Posterior cingulate gyrus (tissue), 11 donors: ENCODE data around the gene PAIP1.
"Not testable (repeated sequence)": the region's sequence is repeated elsewhere in the genome, so short reads cannot be mapped to it uniquely, and the experiment has no call there.

Experiments
- DNase-seq, 10 donors: peaks; one replicate each; pipeline versions ENCODE4 v3.0.0 to v3.0.0-alpha.2; 2020 to 2021; ENCODE audit warnings: mixed read lengths in 3 of 10
- intact Hi-C: fragments of 100-400 bp; cut with DNase I; formaldehyde crosslinking; loops from one replicate; pipeline ENCODE4 v1.15.1; 2023

PAIP1 gene

DNA sequence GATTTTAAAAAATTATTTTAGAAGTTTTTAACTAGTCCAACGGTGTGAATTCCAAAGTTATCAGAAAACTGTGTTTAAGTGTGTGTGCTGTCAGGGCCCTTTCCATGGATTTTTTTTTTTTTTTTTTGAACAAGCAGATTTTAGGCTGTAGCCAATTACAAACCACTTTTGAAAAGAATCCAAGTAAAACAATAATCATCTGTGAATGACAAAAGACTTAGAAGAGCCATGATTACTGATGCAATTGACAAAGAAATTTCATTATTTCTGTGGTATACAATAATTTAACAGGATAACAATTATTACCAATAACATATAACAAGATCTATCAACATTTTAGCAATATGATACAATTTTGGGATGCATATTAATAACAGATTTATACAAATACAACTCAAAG is 16.2 kb upstream of the PAIP1 start:
- no peak for DNase-seq
- intact Hi-C loops = no loop called here

DNA sequence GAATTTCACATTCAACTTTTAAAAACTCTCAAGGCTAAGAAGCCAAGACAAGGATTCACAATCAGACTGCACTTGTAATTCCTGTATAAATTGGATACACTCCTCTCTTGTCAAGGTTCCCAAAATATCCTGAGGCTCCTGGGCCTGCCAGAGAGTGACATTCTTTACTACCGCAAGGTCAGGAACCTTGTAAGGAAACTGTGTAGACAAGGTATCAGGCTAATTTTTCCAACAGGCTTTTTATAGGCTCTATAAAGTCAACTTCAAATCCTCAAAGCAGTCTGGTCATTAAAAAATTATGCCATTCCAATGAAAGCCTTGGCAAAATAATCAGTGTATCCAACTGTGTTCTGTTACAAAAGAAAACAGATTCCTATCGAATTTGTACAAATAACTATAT is 15.5 kb upstream of the PAIP1 start:
- intact Hi-C loops = no loop called here
- no peak for DNase-seq

DNA sequence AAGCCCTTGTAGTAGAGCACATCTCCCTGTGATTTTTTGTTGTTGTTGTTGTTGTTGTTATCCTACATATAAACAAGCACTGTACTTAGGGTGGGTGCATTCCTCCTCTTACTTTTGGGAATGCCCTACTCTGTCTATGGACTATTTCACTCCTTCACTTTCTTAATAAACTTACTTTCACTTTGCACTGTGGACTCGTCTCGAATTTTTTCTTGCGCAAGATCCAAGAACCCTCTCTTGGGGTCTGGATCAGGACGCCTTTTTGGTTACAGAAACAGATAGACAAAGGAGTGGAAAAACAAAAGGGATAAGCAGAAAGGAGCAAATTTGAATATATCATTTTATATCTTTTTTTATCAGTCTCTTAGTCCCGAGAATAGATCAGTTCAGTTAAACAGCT is 14.4 kb upstream of the PAIP1 start:
- DNase-seq = no peak
- intact Hi-C loops = no loop called here

DNA sequence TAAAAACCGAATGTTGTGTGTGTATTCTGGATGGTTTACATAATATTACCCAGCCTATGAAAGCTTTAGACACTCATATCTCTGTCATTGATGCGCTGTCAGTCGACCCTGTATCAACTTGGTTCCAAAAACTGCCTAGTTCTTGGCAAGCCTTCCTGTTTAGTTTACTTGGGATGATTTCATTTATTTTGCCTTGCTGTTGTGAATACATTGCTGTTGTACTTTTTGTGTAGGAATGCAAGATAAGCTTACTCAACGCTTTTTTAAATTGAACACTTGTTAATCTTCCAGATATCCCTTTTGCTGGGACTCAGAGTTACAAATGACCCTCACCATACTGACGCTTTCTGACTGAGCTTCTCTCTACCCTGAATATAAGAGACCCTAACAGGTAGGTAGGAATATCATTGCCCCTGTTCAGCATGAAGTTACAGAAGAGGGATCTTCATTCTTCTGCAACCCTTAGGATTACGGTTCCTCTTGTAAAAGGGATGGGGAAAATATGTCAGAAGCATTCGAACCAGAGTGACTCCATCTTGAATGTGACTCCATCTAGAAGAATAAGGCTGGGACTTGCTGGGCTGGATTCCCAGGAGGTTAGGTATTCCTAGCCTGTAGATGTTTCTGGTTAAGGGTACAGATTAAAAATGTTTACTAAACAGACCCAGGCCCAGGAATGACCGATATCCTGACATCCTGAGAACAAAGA is 13.7 kb upstream of the PAIP1 start:
- DNase-seq = no peak
- intact Hi-C loops = no loop called here

DNA sequence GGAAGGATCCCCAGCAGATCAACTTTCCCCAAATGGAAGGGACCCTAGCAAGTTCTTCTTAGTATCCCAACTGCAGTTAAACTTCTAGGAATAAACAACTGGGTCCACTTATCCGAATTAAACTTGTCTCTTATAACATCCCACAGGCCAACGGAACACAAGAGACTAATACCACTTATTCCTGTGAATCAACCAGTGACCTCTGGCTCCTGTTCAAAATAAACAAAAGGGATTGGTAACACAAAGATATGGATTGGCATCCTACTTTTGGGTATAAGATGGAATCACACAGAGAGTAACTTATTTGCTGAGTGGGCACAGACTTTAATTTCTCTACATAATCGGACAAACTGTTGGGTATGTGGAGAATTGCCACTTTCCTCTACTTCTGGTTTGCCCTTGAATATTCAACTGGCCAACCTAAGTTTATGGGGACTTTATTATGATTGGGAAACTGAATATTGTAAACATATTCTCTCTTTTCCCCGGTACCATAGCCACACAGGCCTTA is 12.4 kb upstream of the PAIP1 start:
- intact Hi-C loops = no loop called here
- DNase-seq = no peak

DNA sequence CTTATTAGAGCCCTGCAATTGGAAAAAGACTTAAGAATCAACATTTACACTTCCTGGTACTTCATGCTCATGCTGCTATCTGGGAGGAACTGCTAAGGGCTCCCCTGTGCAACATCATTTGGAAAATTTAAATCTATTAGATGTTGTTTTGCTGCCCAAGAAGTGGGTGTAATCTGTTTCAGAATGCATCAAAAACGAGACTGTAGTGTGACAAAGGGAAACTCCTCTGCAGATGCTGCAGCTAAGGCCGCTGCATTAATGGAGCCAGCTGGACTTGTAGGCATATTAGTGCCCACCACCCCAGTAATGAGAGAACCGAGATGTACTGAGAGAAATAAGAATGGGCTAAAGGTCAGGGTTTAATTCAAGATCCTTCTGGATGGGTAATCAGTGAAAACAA is 11.1 kb upstream of the PAIP1 start:
- no peak for DNase-seq

DNA sequence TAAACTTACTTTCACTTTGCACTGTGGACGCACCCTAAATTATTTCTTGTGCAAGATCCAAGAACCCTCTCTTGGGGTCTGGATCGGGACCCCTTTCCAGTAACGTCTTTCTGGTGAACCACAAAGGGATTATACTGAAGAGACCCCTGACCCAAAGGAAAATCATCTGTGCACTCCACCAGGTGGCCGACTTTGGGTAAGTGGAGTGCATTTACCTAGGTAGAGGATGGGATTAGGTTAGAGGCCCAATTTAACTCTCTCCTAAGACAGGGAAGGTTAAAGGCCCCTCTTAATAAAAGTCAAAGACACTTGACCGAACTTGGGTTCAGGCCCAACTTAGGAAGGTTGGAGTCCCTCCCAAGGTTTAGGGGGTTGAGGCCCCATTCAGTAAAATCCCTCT is 8.2 kb upstream of the PAIP1 start:
- DNase-seq = no peak
- intact Hi-C loops = no loop called here

More for the DNA sequence above, 11.1 kb upstream of the PAIP1 start:
- intact Hi-C loops = no loop called here

DNA sequence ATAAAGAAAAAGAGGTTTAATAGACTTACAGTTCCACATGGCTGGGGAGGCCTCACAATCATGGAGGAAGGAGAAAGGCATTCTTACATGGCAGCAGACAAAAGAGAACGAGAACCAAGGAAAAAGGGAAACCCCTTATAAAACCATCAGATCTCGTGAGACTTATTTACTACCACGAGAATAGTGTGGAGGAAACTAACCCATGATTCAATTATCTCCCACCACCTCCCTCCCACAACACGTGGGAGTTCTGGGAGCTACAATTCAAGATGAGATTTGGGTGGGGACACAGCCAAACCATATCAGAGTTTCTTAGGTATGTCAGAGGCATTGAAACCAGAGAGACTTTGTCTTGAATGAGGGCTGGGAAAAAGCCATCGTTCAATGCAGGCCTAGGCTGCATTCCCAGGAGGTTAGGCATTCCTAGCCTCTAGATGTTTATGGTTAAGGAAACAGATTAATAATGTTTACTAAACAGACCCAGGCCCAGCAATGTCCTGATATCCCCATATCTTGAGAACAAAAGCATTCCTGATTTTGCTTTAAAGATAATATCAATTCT is 7.5 kb upstream of the PAIP1 start:
- no peak for DNase-seq
- intact Hi-C loops = no loop called here

DNA sequence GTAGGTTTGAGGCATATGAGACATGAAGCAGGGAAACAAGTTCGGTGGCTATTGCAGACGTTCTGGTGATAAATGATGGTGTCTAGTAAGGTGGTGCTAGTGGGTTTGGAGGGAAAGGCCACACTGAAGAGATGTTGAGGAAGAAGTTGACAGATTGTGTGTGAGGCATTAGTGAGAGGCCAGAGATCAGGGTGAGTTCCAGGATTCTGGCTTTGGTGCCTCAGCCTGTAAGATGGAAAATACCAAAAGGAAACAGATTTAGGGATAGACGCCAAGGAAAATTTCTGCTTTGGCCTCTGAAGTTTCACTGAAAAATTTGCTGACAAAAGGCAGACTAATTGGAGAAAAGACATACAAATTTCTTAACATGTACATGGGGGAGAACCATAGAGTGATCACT is 6.4 kb upstream of the PAIP1 start:
- no peak for DNase-seq
- intact Hi-C loops = no loop called here

DNA sequence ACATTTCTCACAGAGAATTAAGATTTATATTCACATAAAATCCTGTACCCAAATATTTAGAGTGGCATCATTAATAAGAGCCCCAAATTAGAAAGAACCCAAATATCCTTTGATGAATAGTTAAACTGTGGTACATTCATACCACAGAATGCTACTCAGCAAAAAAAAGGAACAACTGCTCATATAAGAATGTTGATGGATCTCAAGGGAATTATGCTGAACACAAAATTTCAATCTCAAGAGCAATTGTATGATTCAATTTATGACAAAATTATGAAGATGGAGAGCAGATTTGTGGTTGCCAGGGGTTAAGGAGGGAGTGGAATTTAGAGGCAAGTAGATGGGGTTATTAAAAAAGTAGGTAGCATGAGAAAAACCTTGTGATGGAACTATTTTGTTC is 4.5 kb upstream of the PAIP1 start:
- intact Hi-C loops = no loop called here
- DNase-seq = no peak

DNA sequence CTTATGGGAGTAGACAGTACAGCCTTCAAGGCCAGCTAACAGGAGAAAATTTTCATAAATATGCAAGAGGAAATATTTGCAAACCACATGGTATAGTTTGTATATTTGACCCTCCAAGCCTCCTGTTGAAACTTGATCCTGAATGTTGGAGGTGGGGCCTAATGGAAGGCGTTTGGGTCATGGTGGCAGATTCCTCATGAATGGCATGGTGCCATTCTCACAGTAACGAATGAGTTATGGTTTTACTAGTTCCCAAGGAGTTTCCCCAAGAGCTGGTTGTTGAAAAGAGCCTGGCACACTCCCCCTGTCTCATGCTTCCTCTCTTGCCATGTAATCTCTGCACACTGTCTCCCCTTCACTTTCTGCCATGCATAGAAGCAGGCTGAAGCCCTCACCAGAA is 3.3 kb upstream of the PAIP1 start:
- intact Hi-C loops = no loop called here
- DNase-seq = no peak

DNA sequence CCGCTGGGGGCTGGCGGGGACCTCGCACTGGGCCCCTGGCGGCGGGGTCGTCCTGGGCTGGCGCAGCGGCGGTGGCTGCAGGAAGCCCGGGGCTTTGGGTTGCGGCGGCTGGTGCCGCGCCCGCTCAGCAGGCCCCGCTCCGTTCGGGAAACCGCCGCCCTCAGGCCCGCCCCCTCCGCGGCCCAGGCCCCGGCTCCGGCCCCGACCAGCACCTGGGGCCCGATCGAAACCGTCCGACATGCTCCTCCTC is 345 bp downstream of the PAIP1 start:
- intact Hi-C loops = loop anchor here (2.0 to 10.0 kb wide), 3 partner anchors 46 to 242 kb away; partner anchors contain the start of genes HMGCS1, NNT and TMEM267
- not testable (repeated sequence) for DNase-seq

DNA sequence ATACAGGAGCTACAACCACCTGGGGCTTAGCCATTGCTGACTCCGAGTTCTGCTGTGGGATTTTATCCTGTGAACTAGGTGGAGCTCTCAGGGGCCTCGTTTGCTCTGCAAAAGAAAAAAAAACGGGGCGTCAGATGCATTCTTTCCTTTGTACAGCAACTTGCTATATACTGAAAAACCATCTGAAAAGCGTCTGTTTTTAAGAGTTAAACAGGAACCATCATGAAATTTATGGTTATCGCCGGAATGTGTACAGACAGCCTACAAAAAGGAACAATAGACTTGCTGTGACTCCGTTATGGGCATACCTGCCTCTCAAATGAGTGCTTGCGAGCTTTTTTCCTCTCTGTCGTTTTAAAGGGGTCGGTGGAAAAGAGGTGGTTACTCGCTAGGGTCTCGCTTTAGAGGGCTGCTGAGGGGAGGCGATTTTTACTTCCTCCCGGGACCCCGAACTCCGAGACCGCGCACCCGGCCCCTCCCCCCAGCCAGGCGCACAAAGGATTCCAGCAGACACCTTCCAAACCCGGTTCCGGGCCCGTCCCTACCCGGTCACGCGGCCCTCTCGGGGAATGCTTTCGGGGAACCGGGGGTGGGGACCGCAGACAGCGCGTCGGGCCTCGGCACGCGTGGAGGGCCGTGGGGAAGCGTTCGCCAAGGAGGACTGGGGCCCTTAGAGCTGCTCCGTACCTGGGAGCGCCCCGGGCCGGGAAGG is 826 bp downstream of the PAIP1 start:
- peak; percentile 29 to 92 (median 54) for DNase-seq
- intact Hi-C loops = loop anchor here (2.0 to 10.0 kb wide), 3 partner anchors 47 to 241 kb away; partner anchors contain the start of genes HMGCS1, NNT and TMEM267

DNA sequence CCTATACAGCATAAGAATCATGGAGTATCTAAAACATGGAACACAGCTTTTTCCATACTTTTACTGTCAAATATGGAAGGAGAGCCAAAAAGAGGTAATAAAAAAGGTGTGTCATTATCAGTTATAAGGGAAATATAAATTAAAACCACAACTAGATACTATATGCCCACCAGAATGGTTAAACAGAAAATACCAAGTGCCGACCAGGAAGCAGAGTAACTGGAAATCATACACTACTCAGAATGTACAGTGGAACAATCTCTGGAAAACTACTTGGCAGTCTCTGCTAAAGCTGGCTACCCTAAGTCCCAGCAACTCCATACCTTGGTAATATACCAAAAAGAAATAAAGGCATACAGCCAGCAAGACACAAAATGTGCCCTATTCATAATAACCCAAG is 2.4 kb downstream of the PAIP1 start:
- intact Hi-C loops = loop anchor here (10.0 kb wide), 1 partner anchor 240 kb away; the partner anchor contains the start of gene HMGCS1
- DNase-seq = no peak

DNA sequence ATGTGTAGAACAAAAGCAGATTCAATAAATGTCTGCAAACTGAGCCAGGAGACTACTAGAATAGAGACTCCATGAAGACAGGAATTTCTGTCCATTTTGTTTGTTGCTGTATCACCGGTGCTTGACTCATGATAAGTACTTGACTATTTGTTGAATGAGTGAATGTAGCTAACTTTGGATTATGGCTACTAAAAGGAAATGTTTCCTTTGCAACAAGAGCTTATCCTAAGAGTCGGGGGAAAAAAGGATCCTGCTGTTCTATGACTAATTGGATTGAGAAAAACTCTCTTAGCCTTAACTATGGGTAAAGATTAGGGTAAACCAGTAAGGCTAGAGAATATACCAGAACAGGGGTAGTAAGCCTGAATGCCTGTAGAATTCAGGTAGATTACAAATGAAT is 3.5 kb downstream of the PAIP1 start:
- intact Hi-C loops = loop anchor here (10.0 kb wide), 1 partner anchor 239 kb away; the partner anchor contains the start of gene HMGCS1
- DNase-seq = no peak

DNA sequence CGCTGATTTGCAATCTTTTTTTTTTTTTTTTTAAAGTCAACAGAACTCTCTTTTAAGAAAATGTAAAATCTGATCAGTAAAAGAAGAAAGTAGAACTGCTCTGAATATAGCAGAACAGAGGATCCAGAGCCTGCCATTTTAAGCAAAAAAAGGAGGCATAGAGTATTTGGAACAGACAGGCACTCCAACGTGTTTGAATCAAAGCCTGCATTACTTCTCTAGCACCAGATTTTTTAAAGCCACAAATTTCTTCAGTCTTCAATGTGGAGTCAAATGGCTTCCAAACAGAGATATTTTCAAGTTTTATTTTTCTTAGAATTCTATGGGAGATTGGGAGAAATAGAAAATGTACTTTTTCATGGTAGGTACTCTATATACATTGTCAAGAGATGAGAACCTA is 5.1 kb downstream of the PAIP1 start:
- intact Hi-C loops = loop anchor here (10.0 kb wide), 1 partner anchor 237 kb away; the partner anchor contains the start of gene HMGCS1
- DNase-seq = no peak

DNA sequence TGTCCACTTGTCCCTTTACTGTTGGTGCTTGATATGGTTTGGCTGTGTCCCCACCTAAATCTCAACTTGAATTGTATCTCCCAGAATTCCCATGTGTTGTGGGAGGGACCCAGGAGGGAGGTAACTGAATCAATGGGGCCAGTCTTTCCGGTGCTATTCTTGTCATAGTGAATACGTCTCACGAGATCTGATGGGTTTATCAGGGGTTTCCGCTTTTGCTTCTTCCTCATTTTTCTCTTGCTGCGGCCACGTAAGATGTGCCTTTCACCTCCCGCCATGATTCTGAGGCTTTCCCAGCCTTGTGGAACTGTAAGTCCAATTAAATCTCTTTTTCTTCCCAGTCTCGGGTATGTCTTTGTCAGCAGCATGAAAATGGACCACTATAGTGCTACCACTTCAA is 7.6 kb downstream of the PAIP1 start:
- DNase-seq, intact Hi-C loops: not testable (repeated sequence)

DNA sequence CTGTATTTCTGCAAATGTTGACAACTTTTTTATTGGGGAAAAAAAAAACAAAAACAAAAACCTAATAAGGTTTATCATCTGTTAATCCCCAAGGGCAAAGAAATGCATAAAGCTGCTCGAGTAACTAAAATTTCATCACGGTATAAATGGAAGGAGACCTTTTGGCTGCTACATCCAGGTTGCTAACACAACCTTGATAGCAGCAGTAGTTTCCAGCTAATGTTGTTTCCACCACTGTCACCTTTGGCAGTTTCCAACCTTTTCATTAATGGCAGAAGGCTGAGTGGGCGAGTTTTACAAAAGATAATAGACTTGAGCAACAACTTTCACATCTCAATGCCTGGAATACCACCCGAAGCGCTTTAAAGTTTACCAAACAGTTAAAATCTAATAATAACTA is 8.5 kb downstream of the PAIP1 start:
- intact Hi-C loops = no loop called here
- DNase-seq = no peak

DNA sequence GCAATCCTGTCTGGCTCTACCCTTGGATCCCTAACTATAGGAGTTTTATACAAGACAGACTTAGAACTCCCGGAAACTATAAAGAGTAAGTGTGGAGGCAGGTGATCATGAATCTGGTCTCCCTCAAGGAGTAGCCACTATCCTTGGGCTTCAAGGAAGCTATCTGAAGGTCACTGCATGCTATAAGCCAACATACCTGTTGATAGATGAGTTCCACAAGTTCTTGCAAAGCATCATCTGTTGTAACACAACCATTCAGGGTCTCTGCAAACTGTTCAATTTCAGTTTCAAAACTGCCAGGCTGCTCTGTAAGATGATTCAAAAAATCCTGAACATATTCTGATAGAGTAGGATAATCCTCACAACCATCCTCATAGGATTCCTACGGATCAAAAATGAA is 9.3 kb downstream of the PAIP1 start:
- no peak for DNase-seq
- intact Hi-C loops = no loop called here

DNA sequence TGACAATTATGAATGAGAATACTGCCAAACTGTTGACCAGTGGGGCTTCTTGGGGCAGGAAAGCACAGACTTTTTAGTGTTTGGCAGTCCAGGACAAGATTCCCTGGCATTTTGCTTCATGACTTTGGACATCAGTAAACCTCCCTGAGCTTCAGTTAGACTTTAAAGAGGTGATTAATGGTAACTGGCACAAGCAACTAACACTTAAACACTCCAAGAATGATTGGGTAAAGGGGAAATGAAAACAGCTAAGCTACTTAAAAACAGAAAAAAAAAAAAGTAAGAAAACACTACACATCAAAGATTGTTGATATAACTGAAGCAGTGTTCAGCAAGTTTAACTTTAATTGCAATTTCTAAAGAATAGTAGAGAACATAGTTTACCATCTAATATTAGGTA is 13.4 kb downstream of the PAIP1 start:
- intact Hi-C loops = no loop called here
- no peak for DNase-seq

DNA sequence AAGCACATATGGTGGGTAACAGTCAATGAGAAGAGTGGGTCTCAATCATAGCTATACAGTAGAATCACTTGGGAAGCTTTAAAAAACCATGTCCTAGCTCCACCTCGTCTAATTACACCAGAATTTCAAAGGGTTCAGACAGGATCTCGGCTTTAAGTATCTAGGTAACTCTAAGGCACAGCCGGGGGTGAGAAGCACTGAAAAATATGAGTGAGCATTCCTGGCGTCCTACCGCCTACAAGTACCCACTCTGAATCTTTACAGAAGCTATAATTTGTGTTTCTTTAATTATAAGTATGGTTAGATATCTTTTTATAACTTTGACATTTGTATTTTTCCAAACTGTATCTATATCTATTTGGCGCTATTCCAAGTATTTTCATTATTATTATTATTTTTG is 16.1 kb downstream of the PAIP1 start:
- intact Hi-C loops = no loop called here
- DNase-seq = no peak

DNA sequence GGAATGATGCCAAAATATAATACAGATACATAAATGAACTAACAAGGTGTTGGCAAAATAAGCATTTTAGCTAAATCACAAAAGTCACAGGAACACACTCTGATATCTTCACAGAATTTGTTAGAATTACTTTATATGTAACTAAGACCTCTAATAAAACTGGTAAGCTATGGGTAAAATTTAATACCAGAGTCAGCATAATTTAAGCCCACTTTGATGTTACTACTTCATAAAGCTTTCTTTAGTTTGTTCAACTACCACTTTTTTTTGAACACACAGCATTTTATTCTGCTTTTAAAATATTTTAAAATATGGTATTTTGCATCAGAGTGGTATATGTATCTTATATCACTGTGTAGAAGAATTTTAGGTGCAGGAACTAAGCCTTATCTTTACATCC is 19.9 kb downstream of the PAIP1 start:
- intact Hi-C loops = no loop called here
- DNase-seq = no peak
